Panc1 (cell line): ENCODE results near the gene ZNF518B. TPM values are rescaled to one million over a fixed set of nuclear protein-coding genes. Genes with fewer than 3 reads are reported as not detected.

Experiments
- ATAC-seq: fragments of 200-7000 bp; cut with Tn5 transposase; 2 replicates; pipeline ENCODE4 v1.9.1; 2020; ENCODE audit warnings: mild to moderate bottlenecking, moderate library complexity
- BruUV-seq: library from RNA; stranded (reverse); fragments of 400-500 nt; replicated peaks from 2 replicates; lab custom pipeline; 2021; lab: Mats Ljungman, UMichigan
- CTCF ChIA-PET: fragments of 300-600 bp; sonication (Branson Sonifier 250); formaldehyde crosslinking; loops from one replicate; lab custom pipeline; 2022; ENCODE audit warnings: antibody characterized with exemption; lab: Charles Lee
- POLR2A ChIA-PET: fragments of 300-600 bp; sonication (Branson Sonifier 250); formaldehyde crosslinking; loops from one replicate; lab custom pipeline; 2022; ENCODE audit warnings: antibody characterized with exemption; lab: Charles Lee
- DNase-seq: peaks from one replicate; pipeline ENCODE4 v3.0.0-alpha.2; 2010; ENCODE audit warnings: low read depth, low spot score
- H3K27ac ChIP-seq: 2 replicates; pipeline ENCODE4 v1.5.1; 2011; ENCODE audit warnings: mild to moderate bottlenecking, low read length, inconsistent platforms
- H3K27me3 ChIP-seq: fragments of 200-500 bp; sonication (Bioruptor generic); 2 replicates; pipeline ENCODE4 v1.6.0; 2014; ENCODE audit warnings: low read length, inconsistent platforms; ENCODE audit not compliant: control insufficient read depth, insufficient read depth
- H3K36me3 ChIP-seq: fragments of 200-500 bp; sonication (Bioruptor generic); 2 replicates; pipeline ENCODE4 v1.5.1; 2014; ENCODE audit warnings: inconsistent platforms, mild to moderate bottlenecking, low read length, moderate library complexity; ENCODE audit not compliant: control insufficient read depth, insufficient read depth
- H3K4me1 ChIP-seq: 2 replicates; pipeline ENCODE4 v1.5.1; 2011; ENCODE audit warnings: inconsistent platforms, mild to moderate bottlenecking, low read length, moderate library complexity; ENCODE audit not compliant: control insufficient read depth, insufficient read depth
- H3K4me3 ChIP-seq, 2 experiments: 2 replicates each; pipeline ENCODE4 v1.5.1; 2011 to 2012; ENCODE audit warnings: low read depth in 2 of 2, low read length in 2 of 2, mild to moderate bottlenecking in 2 of 2, inconsistent platforms in 1 of 2, moderate library complexity in 1 of 2
- H3K9me3 ChIP-seq: fragments of 200-500 bp; sonication (Bioruptor generic); 2 replicates; pipeline ENCODE4 v1.5.1; 2014; ENCODE audit warnings: low read depth, mild to moderate bottlenecking, inconsistent platforms, low read length, moderate library complexity; ENCODE audit not compliant: control insufficient read depth, insufficient read depth
- POLR2AphosphoS5 ChIP-seq: IDR thresholded peaks from 2 replicates; pipeline ENCODE4 v1.6.1; 2012; ENCODE audit warnings: mild to moderate bottlenecking, low read depth, low read length, moderate library complexity
- SIN3A ChIP-seq: IDR thresholded peaks from 2 replicates; pipeline ENCODE4 v1.6.1; 2012; ENCODE audit warnings: low read depth, mild to moderate bottlenecking, low read length, moderate library complexity, borderline replicate concordance; ENCODE audit not compliant: insufficient read depth
- TCF7L2 ChIP-seq: IDR thresholded peaks from 2 replicates; pipeline ENCODE4 v1.6.1; 2011; ENCODE audit warnings: mild to moderate bottlenecking, low read depth, low read length, inconsistent platforms
- in situ Hi-C: cut with HindIII; loops from 2 replicates; pipeline ENCODE4 v1.10.0; 2016; ENCODE audit warnings: low sequenced_read_pairs, low pct_unique_long_range_greater_than_20kb
- intact Hi-C: fragments of 100-400 bp; cut with micrococcal nuclease; formaldehyde crosslinking; loops from one replicate; pipeline ENCODE4 v1.10.0; 2022; ENCODE audit not compliant: unreplicated experiment
- total RNA-seq: library from RNA; stranded (reverse); gene quantifications from one replicate; pipeline ENCODE4 v1.2.1, GENCODE V29; 2021; ENCODE audit not compliant: unreplicated experiment
- TF ChIP-seq, protein P1 (sequence below): fragments of 450-650 bp; IDR thresholded peaks from 2 replicates; pipeline ENCODE4 v1.5.1; 2017; ENCODE audit warnings: mild to moderate bottlenecking
- TF ChIP-seq, protein P2 (sequence below), 2 experiments: IDR thresholded peaks; 2 replicates each; pipeline ENCODE4 v1.6.1; 2011 to 2012; ENCODE audit warnings: low read depth in 2 of 2, control low read depth in 1 of 2, low read length in 1 of 2, mild to moderate bottlenecking in 1 of 2, moderate library complexity in 1 of 2; ENCODE audit not compliant: insufficient read depth in 1 of 2

The ZNF518B gene
- total RNA-seq, 1 experiment from 2014 or later: 20.8 TPM

DNA sequence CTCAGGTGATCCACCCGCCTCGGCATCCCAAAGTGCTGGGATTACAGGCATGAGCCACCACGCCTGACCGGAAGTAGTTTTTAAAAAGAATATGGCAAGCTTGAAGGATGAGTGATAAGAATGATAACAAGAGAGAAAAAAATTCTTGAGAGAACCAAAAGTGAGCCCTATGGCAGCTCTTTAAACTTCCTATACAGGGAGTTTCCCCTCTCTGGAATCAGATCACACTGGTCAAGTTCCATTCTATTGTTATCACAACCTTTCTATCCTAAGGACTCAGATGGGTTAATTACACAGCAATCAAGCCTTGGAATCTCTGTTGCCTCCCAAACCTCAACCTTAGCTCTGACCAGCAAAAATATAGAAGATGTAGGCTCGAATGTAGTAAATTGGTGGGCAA is 33.8 kb upstream of the ZNF518B start:
- no peak overlapping the region for H3K27ac ChIP-seq
- ATAC-seq (no peak), DNase-seq (no peak)
- no peaks in the 10 kb centered on the region for H3K9me3 ChIP-seq
- no peaks in the 10 kb centered on the region for H3K4me1 ChIP-seq
- intact Hi-C loops: no loop called here
- no peak overlapping the region for H3K4me3 ChIP-seq
- TF ChIP-seq, protein P1, sequence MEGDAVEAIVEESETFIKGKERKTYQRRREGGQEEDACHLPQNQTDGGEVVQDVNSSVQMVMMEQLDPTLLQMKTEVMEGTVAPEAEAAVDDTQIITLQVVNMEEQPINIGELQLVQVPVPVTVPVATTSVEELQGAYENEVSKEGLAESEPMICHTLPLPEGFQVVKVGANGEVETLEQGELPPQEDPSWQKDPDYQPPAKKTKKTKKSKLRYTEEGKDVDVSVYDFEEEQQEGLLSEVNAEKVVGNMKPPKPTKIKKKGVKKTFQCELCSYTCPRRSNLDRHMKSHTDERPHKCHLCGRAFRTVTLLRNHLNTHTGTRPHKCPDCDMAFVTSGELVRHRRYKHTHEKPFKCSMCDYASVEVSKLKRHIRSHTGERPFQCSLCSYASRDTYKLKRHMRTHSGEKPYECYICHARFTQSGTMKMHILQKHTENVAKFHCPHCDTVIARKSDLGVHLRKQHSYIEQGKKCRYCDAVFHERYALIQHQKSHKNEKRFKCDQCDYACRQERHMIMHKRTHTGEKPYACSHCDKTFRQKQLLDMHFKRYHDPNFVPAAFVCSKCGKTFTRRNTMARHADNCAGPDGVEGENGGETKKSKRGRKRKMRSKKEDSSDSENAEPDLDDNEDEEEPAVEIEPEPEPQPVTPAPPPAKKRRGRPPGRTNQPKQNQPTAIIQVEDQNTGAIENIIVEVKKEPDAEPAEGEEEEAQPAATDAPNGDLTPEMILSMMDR: no peak
- TF ChIP-seq TCF7L2: no peak
- TF ChIP-seq POLR2AphosphoS5: no peak
- TF ChIP-seq, protein P2, sequence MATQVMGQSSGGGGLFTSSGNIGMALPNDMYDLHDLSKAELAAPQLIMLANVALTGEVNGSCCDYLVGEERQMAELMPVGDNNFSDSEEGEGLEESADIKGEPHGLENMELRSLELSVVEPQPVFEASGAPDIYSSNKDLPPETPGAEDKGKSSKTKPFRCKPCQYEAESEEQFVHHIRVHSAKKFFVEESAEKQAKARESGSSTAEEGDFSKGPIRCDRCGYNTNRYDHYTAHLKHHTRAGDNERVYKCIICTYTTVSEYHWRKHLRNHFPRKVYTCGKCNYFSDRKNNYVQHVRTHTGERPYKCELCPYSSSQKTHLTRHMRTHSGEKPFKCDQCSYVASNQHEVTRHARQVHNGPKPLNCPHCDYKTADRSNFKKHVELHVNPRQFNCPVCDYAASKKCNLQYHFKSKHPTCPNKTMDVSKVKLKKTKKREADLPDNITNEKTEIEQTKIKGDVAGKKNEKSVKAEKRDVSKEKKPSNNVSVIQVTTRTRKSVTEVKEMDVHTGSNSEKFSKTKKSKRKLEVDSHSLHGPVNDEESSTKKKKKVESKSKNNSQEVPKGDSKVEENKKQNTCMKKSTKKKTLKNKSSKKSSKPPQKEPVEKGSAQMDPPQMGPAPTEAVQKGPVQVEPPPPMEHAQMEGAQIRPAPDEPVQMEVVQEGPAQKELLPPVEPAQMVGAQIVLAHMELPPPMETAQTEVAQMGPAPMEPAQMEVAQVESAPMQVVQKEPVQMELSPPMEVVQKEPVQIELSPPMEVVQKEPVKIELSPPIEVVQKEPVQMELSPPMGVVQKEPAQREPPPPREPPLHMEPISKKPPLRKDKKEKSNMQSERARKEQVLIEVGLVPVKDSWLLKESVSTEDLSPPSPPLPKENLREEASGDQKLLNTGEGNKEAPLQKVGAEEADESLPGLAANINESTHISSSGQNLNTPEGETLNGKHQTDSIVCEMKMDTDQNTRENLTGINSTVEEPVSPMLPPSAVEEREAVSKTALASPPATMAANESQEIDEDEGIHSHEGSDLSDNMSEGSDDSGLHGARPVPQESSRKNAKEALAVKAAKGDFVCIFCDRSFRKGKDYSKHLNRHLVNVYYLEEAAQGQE (IDR thresholded peaks at IDR 0.05; ENCODE audit: insufficient read depth in 1 of 2, low read depth in 2 of 2, low read length in 1 of 2): no peak
- BruUV-seq: no TSS peak
- no peaks in the 10 kb centered on the region for H3K36me3 ChIP-seq
- H3K27me3 ChIP-seq: no peaks in the 10 kb centered on the region
- POLR2A ChIA-PET: no interaction called here
- in situ Hi-C loops: no loop called here
- CTCF ChIA-PET: no interaction called here

DNA sequence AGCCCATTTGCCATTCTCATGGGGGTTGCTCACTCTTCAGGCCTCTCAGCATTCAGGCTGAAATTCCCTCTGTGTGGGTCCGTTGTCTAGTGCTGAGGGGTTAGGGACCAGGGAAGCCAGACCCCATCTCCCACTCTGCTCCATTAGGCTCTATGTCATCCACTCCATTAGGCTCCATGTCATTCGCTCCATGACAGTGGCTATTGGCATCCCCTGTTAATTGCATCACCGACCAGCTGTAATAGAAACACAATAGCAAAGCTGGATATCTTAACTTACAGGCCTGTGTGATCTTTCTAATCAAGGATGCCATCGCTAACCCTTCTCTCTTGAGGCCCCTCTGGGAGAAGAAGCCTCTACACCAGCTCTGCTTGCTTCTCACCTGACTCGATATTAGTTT is 25.7 kb upstream of the ZNF518B start:
- H3K4me3 ChIP-seq: no peak overlapping the region

More for the DNA sequence above, 25.7 kb upstream of the ZNF518B start:
- Histone ChIP-seq H3K4me1 (no peaks in the 10 kb centered on the region), H3K27ac (no peak overlapping the region), H3K36me3 (no peaks in the 10 kb centered on the region), H3K9me3 (no peaks in the 10 kb centered on the region), H3K27me3 (no peaks in the 10 kb centered on the region)
- DNase-seq: no peak
- no peak for ATAC-seq
- TF ChIP-seq SIN3A: no peak
- TF ChIP-seq, protein P1: no peak
- TF ChIP-seq, protein P2 (IDR thresholded peaks at IDR 0.05; ENCODE audit: insufficient read depth in 1 of 2, low read depth in 2 of 2, low read length in 1 of 2): no peak
- POLR2A ChIA-PET: no interaction called here
- in situ Hi-C loops: no loop called here
- CTCF ChIA-PET: no interaction called here
- BruUV-seq: no TSS peak
- intact Hi-C loops: no loop called here
